ENCODE data around the gene IQGAP2. TPM values are rescaled to one million over a fixed set of nuclear protein-coding genes. Genes with fewer than 3 reads are reported as not detected.

The IQGAP2 gene
- total and polyA plus RNA-seq, 2 of the 8 experiments (the other 6 are each of a cell fraction or from before 2014, with no cell fraction given), result 19.7 to 66.0 TPM

GRCh38 chr5:76468635-76469425 lies 65.7 kb downstream of the IQGAP2 start (continued):
- TF ChIP-seq SP4 (IDR thresholded peaks at IDR 0.05; ENCODE audit: low read length), result no peak
- no peak for TF ChIP-seq POU5F1 (IDR thresholded peaks at IDR 0.05; ENCODE audit: low read depth, low read length)
- TF ChIP-seq NANOG (IDR thresholded peaks at IDR 0.05; ENCODE audit: insufficient read depth, low read depth, low read length, poor library complexity, severe bottlenecking), result no peak
- no peak for TF ChIP-seq BCL11A (IDR thresholded peaks at IDR 0.05; ENCODE audit: low read depth in 2 of 2, low read length in 2 of 2)
- TF ChIP-seq SAP30 (IDR thresholded peaks at IDR 0.05; ENCODE audit: insufficient read depth, insufficient replicate concordance, low read length), result no peak
- no peak for TF ChIP-seq RNF2 (IDR thresholded peaks at IDR 0.05; ENCODE audit: borderline replicate concordance, low read depth, low read length, missing control alignments, poor library complexity, severe bottlenecking)
- no peak for TF ChIP-seq TEAD4 (IDR thresholded peaks at IDR 0.05; ENCODE audit: low read depth, low read length)
- no peak for TF ChIP-seq CHD1 (IDR thresholded peaks at IDR 0.05; ENCODE audit: low read depth, low read length)

Data from H1 (cell line).